Stimulated activated CD8-positive, alpha-beta memory T cell treated with anti-CD3 and anti-CD28 coated beads, Interleukin-4, amount 100 ng/mL, for 24 hours (primary cell): ENCODE measurements around the gene MYL9.
"Not testable (repeated sequence)": the region's sequence is repeated elsewhere in the genome, so short reads cannot be mapped to it uniquely, and the experiment has no call there.

Source experiments
- DNase-seq: peaks from one replicate; pipeline ENCODE4 v3.0.0-alpha.2; 2020; ENCODE audit warnings: low read depth

MYL9 gene

DNA sequence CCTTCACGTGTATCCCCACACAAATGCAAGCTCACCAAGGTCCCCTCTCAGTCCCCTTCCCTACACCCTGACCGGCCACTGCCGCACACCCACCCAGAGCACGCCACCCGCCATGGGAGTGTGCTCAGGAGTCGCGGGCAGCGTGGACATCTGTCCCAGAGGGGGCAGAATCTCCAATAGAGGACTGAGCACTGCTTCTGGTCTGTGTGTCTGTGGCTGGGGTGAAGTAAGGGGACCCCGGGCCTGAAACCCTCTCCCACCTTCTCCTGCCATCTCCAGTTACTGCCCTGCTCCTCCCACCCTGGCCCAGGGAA lies 8.3 kb downstream of the MYL9 start:
- no peak for DNase-seq

DNA sequence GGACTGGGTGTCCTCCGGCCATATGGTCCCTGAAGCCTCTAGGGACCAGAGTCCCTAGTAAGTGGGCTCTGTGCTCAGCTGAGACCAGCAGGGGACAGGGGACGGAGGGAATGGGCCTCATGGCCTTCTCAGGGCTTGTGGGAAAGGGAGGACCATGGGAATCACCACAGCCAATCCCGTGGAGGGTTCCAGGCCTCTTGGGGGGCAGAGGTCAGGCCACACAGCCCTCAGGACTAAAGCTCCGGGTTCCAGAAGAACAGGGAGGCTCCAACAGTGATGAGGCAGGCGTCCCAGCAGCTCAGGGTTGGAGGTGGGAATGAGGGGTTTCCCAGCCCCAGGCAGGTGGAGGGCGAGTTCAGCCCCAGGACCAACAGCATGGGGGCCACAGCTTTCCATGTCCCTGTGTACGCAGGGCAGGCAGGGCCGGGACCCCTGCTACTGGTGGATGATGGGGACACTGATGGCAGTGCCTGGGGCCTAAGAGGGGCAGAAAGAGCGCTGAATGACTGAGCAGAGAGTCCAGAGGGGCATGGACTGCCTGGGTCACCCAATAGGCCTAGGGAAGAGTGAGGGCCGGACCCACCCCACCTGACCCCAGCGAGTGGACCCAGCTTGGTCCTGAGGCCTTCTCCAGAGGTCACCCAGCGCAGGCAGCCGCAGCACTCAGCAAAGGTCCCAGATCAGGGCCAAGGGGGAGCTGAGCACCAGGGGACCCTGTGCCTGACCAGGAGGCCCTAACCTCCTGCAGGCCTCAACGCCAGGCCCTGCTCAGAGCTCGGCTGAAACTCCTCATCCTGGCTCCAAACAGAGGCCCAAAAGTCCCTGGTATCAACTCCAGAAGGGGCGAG lies 8.8 kb downstream of the MYL9 start:
- DNase-seq: no peak

DNA sequence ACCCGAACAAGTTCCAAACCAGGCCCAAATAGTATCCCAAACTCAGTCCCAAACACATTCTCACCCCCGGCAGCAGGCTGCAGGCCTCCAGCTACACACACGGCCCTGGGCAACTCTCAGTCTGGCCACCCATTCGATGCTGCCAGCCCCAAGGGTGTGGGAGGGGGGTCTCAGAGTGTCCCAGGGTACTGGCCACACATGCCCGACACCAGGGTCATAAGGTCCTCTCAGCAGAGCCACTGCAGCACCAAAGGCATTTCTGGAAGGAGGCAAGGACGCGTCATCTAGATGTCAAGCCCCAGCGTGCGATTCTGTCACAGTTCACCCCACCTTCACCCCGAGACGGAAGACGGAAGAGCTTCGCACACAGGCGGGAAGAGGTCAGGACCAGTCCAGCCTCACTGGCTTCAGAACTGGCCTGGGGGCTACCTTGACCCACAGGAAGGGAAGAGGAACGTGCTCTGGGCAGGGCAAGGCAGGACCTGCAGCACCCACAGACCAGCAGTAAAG lies 9.5 kb downstream of the MYL9 start:
- DNase-seq: no peak

DNA sequence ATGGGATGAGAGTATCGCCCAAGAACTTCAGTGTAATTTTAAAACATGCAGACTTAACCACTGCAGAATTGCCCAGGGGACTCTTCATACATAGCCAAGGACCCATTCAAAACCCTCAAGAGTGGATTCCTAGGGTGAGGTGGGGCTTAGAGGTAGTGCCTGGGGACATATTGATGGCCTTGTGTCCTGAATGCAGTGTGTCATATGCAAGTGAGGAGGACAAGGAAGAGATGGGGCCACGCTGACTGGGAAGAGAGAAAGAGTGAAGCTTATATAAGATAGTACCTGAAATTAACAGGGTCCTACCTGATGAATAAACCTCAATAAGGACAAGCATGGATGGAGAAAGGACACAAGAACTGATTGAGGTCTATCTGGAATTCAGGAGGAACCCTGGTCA lies 13.9 kb downstream of the MYL9 start:
- no peak for DNase-seq

DNA sequence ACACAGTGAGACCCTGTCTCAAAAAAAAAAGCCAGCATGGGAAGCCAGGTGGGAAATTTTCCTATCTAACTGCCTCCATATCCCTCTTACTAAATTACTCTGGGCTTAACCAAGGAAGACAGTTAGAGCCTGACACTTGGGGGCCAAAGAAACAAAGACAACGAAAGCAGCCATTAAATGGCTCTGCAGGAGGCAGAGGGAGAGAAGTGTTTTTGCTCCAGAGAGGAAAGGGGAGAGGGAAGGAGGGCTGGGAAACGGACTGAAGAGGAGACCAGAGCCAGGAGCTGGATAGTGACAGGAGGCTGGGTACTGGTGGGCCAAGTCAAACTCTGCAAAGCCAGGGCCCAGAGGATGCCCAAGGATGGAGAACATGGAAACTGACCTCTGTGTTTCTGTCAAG lies 21.4 kb downstream of the MYL9 start:
- DNase-seq: no peak

DNA sequence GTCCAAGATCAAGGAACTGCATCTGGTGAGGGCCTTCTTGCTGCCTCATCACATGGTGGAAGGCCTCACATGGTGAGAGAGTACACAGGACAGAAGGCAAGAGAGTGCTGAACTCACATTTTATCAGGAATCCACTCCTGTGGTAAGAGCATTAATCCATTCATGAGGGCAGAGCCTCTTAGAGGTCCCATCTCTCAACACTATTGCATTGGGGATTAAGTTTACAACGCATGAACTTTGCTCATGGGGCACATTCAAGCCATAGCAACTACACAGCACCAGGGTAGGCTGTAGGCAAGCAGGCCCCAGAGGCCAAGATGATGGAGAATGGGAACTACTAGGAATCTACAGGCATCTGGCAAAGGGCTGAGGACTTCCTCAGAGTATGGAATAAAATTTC lies 22.1 kb downstream of the MYL9 start:
- no peak for DNase-seq

DNA sequence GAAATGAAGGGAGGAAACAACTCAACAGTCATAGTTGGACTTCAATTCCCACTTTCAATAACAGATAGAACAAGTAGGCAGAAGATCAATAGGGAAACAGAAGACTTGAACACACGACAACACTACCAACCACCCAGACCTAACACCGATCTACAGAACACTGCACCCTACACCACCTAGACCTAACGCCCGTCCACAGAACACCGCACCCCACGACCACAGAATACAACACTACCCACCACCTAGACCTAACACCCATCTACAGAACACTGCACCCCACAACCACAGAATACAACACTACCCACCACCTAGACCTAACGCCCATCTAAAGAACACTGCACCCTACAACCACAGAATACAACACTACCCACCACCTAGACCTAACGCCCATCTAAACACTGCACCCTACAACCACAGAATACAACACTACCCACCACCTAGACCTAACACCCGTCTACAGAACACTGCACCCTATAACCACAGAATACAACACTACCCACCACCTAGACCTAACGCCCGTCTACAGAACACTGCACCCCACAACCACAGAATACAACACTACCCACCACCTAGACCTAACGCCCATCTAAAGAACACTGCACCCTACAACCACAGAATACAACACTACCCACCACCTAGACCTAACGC lies 22.9 kb downstream of the MYL9 start:
- DNase-seq: not testable (repeated sequence)

DNA sequence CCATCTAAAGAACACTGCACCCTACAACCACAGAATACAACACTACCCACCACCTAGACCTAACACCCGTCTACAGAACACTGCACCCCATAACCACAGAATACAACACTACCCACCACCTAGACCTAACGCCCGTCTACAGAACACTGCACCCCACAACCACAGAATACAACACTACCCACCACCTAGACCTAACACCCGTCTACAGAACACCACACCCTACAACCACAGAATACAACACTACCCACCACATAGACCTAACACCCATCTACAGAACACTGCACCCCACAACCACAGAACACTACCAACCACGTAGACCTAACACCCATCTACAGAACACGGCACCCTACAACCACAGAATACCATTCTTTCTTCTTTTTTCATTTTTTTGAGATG lies 23.4 kb downstream of the MYL9 start:
- DNase-seq: not testable (repeated sequence)

DNA sequence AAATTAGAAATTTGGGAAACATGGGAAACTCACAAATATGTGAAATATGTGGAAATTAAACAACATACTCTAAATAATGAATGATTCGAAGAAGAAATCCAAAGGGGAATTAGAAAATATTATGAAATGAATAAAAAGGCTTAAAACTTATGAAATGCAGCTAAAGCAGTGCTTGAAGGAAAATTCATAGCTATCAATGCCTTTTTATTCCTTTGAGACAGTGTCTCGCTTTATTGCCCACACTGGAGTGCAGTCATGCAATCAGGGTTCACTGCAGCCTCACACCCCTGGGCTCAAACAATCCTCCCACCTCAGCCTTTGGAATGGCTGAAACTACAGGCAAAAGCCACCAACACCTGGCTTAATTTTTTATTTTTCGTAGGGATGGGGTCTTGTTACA lies 24.2 kb downstream of the MYL9 start:
- DNase-seq: no peak

DNA sequence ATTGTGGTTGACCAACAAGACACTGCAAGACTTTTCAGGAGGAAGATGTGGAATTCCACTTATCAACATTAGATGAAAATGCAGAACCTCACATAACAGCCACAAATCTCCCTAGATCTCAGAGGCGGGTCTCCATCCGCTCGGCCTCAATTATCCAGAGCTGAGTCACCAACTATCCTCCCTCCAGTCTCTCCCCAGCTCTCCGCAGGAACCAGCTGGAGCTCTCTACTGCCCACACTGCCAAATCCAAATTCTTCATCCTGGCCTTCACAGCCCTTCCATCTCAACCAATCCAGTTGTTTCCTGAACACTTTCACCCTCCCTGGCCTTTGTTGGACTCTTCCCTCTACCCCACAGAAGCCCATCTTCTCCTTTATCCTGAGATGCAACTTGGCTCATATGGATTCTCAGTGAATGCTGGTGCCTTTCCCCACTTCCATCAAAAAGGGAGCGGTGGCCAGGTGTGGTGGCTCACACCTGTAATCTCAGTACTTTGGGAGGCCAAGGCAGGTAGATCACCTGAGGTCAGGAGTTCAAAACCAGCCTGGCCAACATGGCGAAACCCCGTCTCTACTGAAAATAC lies 28.6 kb downstream of the MYL9 start:
- no peak for DNase-seq

DNA sequence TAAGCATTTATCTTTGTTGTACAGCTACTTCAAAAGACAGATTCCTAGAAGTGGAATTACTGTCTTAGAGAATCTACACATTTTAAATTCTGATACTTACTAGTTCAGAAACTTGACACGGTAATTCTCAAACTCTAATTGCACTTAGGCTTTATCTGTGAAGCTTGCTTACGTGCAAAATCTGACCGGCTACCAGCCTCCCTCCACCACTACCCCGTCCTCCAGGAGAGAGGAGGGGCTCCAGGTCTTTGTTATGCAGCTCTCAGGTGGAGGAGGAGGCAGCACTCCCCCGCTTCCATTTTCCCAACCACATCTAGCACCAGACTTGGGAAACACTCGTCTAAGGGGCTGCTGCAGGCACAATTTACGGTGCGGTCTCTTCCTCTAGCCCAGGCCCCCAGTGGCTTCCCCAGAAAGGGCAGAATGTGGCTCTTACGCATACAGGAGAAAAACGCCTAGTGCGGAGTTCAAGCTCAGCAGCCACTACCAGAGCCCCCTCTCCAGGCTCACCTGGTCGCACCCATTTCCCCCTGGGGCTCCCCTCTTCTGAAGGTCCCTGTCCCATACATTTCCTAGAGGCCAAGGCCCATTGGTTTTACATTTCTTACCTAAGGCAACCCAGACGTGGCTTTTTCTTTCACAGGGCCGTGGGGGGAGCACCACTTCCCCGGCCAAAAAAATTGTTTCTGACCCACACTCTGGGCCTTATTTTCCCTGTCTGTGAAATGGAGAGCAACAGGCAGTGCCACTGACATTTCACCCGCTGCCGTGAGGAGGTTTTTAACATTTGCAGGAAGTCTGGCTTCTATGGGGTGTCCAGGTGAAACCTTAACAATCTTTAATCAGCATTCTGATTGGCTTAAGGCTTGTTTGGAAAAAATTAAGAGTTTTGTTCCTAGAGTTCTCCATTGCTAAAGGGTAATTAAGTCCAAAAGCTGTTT lies 30.5 kb downstream of the MYL9 start:
- no peak for DNase-seq

DNA sequence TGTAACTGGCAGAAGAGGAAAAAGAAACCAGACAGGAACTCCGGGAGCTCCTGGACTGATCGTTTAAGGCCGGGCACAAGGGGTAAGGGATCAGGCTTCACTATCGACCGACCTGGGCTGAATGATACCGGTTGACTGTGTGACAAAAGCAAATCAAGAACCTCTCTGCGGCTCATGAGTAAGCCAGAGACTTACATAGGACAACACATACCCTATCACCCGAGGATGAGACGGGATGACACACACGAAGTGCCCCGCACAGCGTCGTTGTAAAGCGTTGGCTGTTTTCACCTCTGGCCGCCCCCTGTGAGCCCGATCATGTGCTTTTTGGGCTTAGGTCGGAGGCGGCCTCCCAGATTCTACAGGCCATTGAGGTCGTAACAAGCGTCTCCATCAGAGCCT lies 31.4 kb downstream of the MYL9 start:
- DNase-seq: peak; percentile 47

DNA sequence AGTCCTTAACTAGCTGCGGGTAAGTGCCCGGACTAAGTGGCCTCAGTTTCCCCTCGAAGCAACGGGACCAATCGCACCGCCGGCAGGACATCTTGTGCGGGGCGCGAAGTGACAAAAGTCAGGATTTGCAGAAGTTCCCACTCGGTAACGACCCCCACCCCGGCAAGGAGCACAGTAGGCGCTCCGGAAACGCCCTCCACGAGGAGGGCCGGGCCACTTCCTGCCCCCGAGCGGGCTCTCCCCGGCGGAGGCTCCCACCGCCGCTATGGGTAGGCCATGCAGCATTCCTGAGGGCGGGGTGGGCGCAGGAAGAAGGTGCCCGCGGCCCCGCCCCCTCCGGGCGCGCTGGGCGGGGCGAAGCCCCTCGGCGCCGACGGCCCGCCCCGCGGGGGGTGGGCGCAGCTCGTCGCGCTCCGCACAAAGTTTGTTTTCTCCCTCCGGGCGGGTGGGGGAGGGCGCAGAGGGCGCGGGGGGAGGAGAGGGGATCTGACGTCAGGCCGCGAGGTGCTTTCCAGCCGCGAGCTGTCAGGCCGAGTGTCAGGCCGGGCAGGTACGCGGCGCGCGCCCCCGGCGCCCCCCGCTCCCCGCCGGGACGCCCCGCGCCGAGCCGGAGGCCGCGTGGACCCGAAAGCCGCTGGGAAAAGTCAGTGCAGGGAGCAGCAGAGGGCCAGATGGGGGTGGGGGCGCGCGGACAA lies 31.9 kb downstream of the MYL9 start, which contains the start of gene TGIF2:
TSS of gene TGIF2 (plus strand) at position 495 of the 695 bp plus-strand sequence. CDS start 5,178 bp downstream, outside the sequence.
- peak; percentile 85 for DNase-seq

DNA sequence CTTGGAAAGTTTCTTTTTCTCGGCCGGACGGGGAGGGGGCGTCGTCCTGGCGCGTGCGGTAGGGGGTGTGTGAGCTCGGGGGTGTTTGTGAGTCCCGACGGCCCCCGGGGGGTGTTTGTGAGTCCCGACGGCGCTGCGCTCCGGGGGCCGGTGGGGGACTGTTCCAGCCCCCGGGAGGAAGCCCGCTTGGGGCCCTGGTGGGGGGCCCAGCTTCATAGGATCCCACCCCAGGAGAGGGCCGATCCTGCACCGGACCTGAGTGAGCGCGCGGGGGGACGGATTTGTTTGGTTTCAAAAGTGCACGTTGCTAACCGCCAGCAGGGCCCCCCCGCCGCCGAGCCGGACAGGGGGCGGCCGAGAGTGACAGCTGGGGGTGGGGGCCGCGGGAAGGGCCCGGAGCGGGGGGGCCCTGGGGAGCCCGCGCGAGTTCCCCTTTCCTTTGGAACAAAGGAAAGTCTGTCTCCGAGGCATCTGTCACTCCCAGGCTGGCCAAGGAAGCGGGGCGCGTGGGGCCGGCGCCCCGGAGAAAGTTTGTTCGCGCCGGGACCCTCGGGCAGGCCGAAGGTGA lies 32.6 kb downstream of the MYL9 start:
- peak; percentile 22 for DNase-seq

DNA sequence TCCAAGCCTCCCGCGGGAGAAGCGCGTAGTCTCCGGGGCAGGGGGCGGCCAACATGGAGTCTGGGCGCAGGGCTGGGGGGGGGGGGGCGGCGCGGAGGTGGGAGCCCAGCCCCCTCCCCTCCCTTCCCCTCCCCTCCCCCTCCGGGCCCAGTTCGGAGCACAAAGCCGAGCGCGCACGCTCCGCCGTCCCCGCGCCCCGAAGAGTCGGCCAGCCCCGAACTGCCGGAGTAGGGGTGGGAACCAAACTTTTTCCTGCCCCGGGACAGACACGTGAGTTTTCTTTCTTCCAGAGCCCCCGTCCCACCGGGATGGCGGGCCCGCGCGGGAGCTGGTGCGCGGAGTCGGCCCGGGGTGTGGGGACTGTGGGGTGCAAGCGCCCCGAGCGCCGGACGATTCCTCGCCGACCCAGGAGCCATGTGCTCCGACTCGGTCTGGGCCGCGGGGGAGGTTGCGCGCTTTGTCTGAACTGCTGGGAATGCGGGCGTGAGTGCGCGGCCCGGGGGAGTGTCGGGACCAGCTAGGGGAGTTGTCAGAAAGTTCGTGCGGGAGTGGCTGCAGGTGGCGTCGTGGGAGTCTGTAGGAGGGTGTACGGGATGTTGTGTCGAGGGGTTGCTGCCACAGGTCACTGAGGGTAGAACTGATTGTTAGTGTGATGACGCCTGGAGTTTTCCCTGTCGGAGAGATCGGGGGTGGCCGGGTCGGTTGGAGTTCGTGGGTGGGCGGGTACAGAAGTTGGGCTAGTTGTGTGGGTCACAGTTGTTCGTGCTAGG lies 33.2 kb downstream of the MYL9 start:
- DNase-seq: peak; percentile 30

DNA sequence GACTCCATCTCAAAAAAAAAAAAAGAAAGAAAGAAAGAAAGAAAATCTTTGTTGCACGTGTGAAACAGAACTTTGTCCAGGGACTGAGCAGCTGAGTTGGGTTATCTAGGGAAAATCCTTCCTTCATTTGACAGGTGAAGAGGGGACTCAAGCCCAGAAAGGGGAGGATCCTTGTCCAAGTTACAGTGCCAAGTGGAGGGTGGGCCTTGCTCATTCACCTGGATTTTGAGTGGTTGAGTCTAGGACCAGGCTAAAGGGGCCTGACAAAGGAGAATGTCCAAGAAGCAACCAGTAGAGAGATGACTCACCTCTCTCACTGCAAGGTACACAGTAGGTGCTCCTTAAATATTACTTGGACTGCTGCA lies 34.7 kb downstream of the MYL9 start:
- no peak for DNase-seq

DNA sequence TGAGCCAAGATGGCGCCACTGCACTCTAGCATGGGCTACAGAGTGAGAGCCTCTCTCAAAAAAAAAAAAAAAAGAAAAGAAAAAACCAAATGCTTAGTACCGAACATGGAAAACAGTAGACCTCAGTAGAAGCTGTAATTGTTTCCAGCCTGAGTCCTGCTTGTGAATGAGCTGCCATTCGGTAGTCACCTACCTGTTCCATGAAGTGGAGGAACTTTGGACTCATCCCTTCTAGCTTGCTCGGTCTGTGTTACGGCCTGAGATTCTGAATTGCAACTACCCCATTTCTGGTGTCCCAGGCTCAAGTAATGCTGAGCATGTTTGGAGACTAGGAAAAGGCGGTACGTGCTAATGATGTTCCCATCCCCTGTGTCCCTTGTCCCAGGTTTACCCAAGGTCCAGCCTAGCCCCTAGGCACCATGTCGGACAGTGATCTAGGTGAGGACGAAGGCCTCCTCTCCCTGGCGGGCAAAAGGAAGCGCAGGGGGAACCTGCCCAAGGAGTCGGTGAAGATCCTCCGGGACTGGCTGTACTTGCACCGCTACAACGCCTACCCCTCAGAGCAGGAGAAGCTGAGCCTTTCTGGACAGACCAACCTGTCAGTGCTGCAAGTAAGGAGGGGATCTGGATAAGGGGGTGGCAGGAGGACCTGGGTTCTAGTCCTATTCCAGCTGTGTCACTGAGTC lies 37.2 kb downstream of the MYL9 start:
- DNase-seq: no peak

DNA sequence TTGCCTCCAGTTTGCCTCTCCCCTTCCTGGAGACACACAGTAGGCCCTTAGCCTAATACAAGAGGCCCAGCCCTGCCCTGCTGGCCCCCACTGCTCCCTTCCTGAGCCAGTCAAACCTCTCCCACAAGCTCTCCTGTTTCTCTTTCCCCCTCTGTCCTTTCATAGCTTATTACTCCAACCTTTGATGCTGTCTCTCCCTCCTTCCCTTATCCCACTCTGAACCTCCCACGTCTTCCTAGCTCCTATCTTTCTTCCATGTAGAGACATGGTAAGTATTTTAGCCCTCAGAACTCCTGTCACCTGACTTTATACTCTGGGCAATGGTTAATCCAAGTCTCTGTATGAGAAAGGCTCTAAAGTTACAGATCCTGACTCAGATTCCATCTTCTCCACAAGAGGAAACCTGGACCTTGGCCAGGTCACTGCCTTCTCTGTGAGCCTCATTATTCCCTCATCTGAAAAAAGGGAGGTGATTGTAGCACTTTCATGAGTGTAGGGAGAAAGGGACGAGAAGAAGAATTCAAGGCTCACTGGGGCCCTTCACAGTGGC lies 38.8 kb downstream of the MYL9 start:
- DNase-seq: no peak

DNA sequence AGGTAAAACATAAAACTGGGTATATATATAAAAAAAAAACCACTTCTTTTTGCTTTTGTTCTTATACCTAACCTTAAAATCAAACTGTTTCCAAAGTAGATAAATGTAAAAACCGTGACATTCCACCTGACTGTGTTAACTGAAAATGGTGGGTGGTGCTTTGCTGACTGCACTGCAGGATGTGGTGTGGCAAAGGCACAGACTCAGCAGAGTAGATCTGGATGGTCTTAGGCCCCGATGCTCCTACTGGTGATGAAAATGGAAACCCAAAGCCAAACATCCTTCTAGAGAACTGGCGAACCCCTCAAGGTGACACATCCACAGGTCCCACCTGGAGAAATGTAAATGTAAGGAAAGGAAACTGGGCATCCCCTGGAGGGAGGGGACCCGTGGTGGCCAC lies 41.0 kb downstream of the MYL9 start:
- DNase-seq: no peak
